IMR-90 (cell line): ENCODE measurements around the gene TMPRSS6. TPM values are rescaled to one million over a fixed set of nuclear protein-coding genes. Genes with fewer than 3 reads are reported as not detected.

Experiments
- ATAC-seq: fragments of 200-7000 bp; cut with Tn5 transposase; 2 replicates; pipeline ENCODE4 v1.9.1; 2020; ENCODE audit warnings: low read depth, mild to moderate bottlenecking, moderate library complexity
- BruUV-seq: library from RNA; stranded (reverse); fragments of 400-500 nt; replicated peaks from 2 replicates; lab custom pipeline; 2021; lab: Mats Ljungman, UMichigan
- CTCF ChIA-PET: fragments of 300-600 bp; formaldehyde crosslinking; extraction: SDS; loops from one replicate; lab custom pipeline; 2021; ENCODE audit warnings: antibody characterized with exemption; lab: Yijun Ruan, JAX
- POLR2A ChIA-PET: fragments of 300-600 bp; sonication (Branson Sonifier 250); formaldehyde crosslinking; loops from one replicate; lab custom pipeline; 2022; ENCODE audit warnings: antibody characterized with exemption; ENCODE audit not compliant: unreplicated experiment; lab: Charles Lee
- DNase-seq: peaks from one replicate; pipeline ENCODE4 v3.0.0; 2013
- H2AFZ ChIP-seq: replicated peaks from 2 replicates; pipeline ENCODE3; 2013; ENCODE audit warnings: low read length, mild to moderate bottlenecking; ENCODE audit not compliant: poor library complexity
- H2AK5ac ChIP-seq: 2 replicates; pipeline ENCODE4 v1.6.1; 2013; ENCODE audit warnings: low read depth, low read length, inconsistent platforms
- H2AK9ac ChIP-seq: replicated peaks from 2 replicates; pipeline ENCODE3; 2013; ENCODE audit warnings: mild to moderate bottlenecking, low read depth, low read length, moderate library complexity; ENCODE audit not compliant: poor library complexity
- H2BK120ac ChIP-seq: 2 replicates; pipeline ENCODE4 v1.6.1; 2013; ENCODE audit warnings: low read depth, low read length, inconsistent platforms
- H2BK15ac ChIP-seq: 3 replicates; pipeline ENCODE4 v1.6.1; 2013; ENCODE audit warnings: low read depth, low read length, inconsistent platforms
- H2BK20ac ChIP-seq: 2 replicates; pipeline ENCODE4 v1.6.1; 2013; ENCODE audit warnings: low read depth, mild to moderate bottlenecking, inconsistent platforms, low read length, moderate library complexity
- H2BK5ac ChIP-seq: 2 replicates; pipeline ENCODE4 v1.6.1; 2013; ENCODE audit warnings: mild to moderate bottlenecking, low read depth, low read length, inconsistent platforms; ENCODE audit not compliant: poor library complexity, severe bottlenecking
- H3K14ac ChIP-seq: replicated peaks from 2 replicates; pipeline ENCODE4 v1.6.1; 2013; ENCODE audit warnings: low read depth, low read length, inconsistent platforms
- H3K18ac ChIP-seq: 2 replicates; pipeline ENCODE4 v1.6.1; 2013; ENCODE audit warnings: low read depth, low read length, control low read depth
- H3K23ac ChIP-seq: 2 replicates; pipeline ENCODE4 v1.6.1; 2013; ENCODE audit warnings: low read depth, low read length, inconsistent platforms
- H3K27ac ChIP-seq: 2 replicates; pipeline ENCODE4 v1.5.1; 2013; ENCODE audit warnings: mild to moderate bottlenecking, control low read depth, low read length; ENCODE audit not compliant: insufficient read depth
- H3K27me3 ChIP-seq: 2 replicates; pipeline ENCODE4 v1.6.1; 2013; ENCODE audit warnings: low read length; ENCODE audit not compliant: control insufficient read depth, insufficient read depth
- H3K36me3 ChIP-seq: 2 replicates; pipeline ENCODE4 v1.6.1; 2013; ENCODE audit warnings: low read length, mixed read lengths; ENCODE audit not compliant: control insufficient read depth, insufficient read depth
- H3K4ac ChIP-seq: 2 replicates; pipeline ENCODE4 v1.6.1; 2013; ENCODE audit warnings: low read depth, low read length, inconsistent platforms
- H3K4me1 ChIP-seq: 2 replicates; pipeline ENCODE4 v1.6.1; 2013; ENCODE audit warnings: low read length, mixed read lengths; ENCODE audit not compliant: control insufficient read depth, insufficient read depth
- H3K4me2 ChIP-seq: 2 replicates; pipeline ENCODE4 v1.6.1; 2013; ENCODE audit warnings: low read depth, mild to moderate bottlenecking, control low read depth, low read length, moderate library complexity
- H3K4me3 ChIP-seq: 2 replicates; pipeline ENCODE4 v1.5.1; 2013; ENCODE audit warnings: low read depth, mild to moderate bottlenecking, control low read depth, low read length, moderate library complexity; ENCODE audit not compliant: insufficient read depth
- H3K56ac ChIP-seq: 2 replicates; pipeline ENCODE4 v1.6.1; 2013; ENCODE audit warnings: low read length, inconsistent platforms; ENCODE audit not compliant: insufficient read depth; ENCODE audit errors: extremely low read depth
- H3K79me1 ChIP-seq, 2 experiments: 2 replicates each; pipeline ENCODE4 v1.6.1; 2013; ENCODE audit warnings: low read length in 2 of 2, inconsistent platforms in 1 of 2, low read depth in 1 of 2
- H3K9ac ChIP-seq: 2 replicates; pipeline ENCODE4 v1.6.1; 2013; ENCODE audit warnings: low read depth, low read length, control low read depth
- H3K9me1 ChIP-seq: 2 replicates; pipeline ENCODE4 v1.6.1; 2013; ENCODE audit warnings: low read length, inconsistent platforms; ENCODE audit not compliant: insufficient read depth
- H3K9me3 ChIP-seq: 2 replicates; pipeline ENCODE4 v1.6.1; 2013; ENCODE audit warnings: low read length; ENCODE audit not compliant: control insufficient read depth, insufficient read depth
- H4K20me1 ChIP-seq: 2 replicates; pipeline ENCODE4 v1.6.1; 2013; ENCODE audit warnings: low read length, inconsistent platforms; ENCODE audit not compliant: insufficient read depth
- H4K5ac ChIP-seq: 2 replicates; pipeline ENCODE4 v1.6.1; 2013; ENCODE audit warnings: mild to moderate bottlenecking, low read depth, low read length, control low read depth
- H4K8ac ChIP-seq, 2 experiments: 2 replicates each; pipeline ENCODE4 v1.6.1; 2013; ENCODE audit warnings: low read depth in 2 of 2, low read length in 2 of 2, control low read depth in 1 of 2, inconsistent platforms in 1 of 2
- H4K91ac ChIP-seq: 2 replicates; pipeline ENCODE4 v1.6.1; 2013; ENCODE audit warnings: low read depth, low read length, inconsistent platforms; ENCODE audit not compliant: insufficient read depth
- CEBPB ChIP-seq: IDR thresholded peaks from 2 replicates; pipeline ENCODE4 v1.6.1; 2012; ENCODE audit warnings: low read depth, low read length, improper control_type of control experiment
- FOS ChIP-seq: fragments of 150-350 bp; IDR thresholded peaks from 2 replicates; pipeline ENCODE4 v1.6.1; 2016; ENCODE audit warnings: low read depth, low read length
- MAZ ChIP-seq: IDR thresholded peaks from 2 replicates; pipeline ENCODE4 v1.6.1; 2012; ENCODE audit warnings: low read depth, mild to moderate bottlenecking, low read length, improper control_type of control experiment, moderate library complexity, borderline replicate concordance
- NFE2L2 ChIP-seq: fragments of 150-350 bp; IDR thresholded peaks from 2 replicates; pipeline ENCODE4 v1.6.1; 2016; ENCODE audit warnings: low read depth, mild to moderate bottlenecking, low read length
- POLR2A ChIP-seq: IDR thresholded peaks from 2 replicates; pipeline ENCODE4 v1.6.1; 2012; ENCODE audit warnings: mild to moderate bottlenecking, low read depth, low read length
- RCOR1 ChIP-seq: IDR thresholded peaks from 2 replicates; pipeline ENCODE4 v1.6.1; 2012; ENCODE audit warnings: mild to moderate bottlenecking, low read length, improper control_type of control experiment; ENCODE audit not compliant: insufficient replicate concordance
- WGBS, 2 experiments: methylation state at CpG; one replicate each; pipeline versions ENCODE4 v1.1.5 to v1.1.7; 2013; ENCODE audit warnings: missing lambda C conversion rate in 2 of 2; ENCODE audit not compliant: insufficient read length in 1 of 2; ENCODE audit errors: extremely low coverage in 2 of 2; 5-methylcytosine and 5-hydroxymethylcytosine counted together
- dilution Hi-C: fragments of 300-500 bp; cut with HindIII; formaldehyde crosslinking; loops from one replicate; pipeline ENCODE4 v1.14.3; 2018; ENCODE audit warnings: low sequenced_read_pairs; ENCODE audit not compliant: unreplicated experiment
- in situ Hi-C: fragments of 300-500 bp; cut with MboI; formaldehyde crosslinking; loops from 3 replicates; pipeline ENCODE4 v1.14.3; 2019; ENCODE audit warnings: low sequenced_read_pairs, inconsistent platforms, mixed read lengths
- intact Hi-C: fragments of 100-400 bp; cut with micrococcal nuclease; formaldehyde crosslinking; loops from 2 replicates; pipeline ENCODE4 v1.10.0; 2022
- polyA plus RNA-seq, 3 experiments: library from polyadenylated mRNA; depleted of rRNA; stranded (reverse); fragments of >200 nt; gene quantifications; 2 replicates each; pipeline ENCODE4 v1.2.3, GENCODE V29; 2012; ENCODE audit warnings: low replicate concordance in 1 of 3
- total RNA-seq: library from RNA; depleted of rRNA; stranded (reverse); fragments of >200 nt; gene quantifications from 2 replicates; pipeline ENCODE4 v1.2.3, GENCODE V29; 2012; rRNA removed
- TF ChIP-seq, protein P1 (sequence below): fragments of 150-350 bp; IDR thresholded peaks from 2 replicates; pipeline ENCODE4 v1.6.1; 2016; ENCODE audit warnings: low read depth, mild to moderate bottlenecking, low read length, moderate library complexity, borderline replicate concordance
- TF ChIP-seq, protein P2 (sequence below): conservative IDR thresholded peaks from 2 replicates; pipeline ENCODE4 v1.5.1; 2012; ENCODE audit warnings: mild to moderate bottlenecking, low read depth, low read length, improper control_type of control experiment

TMPRSS6 gene
- total and polyA plus RNA-seq, 2 of the 4 experiments (the other 2 are of a cell fraction): not detected

DNA sequence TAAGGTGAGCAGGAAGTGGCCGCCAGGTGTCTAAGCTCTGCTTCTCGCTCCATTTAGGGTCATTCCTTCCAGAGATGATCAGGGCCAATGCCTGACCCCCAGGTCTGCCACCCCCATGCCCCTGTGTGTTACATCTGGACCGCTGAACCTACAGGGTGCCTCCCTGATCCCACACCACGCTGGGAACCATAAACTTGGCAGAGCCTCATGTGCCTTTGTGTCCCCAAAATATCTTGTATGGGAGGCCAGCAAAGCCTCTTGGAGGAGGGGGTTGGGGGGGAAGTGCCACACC, 94.0 kb downstream of the TMPRSS6 start:
- intact Hi-C loops (no loop called here), in situ Hi-C loops (no loop called here), dilution Hi-C loops (no loop called here)
- Histone ChIP-seq H3K36me3 (peaks cover 12% of the 10 kb centered on the region), H2AFZ (no peak overlapping the region), H3K9me3 (no peaks in the 10 kb centered on the region), H2BK15ac (no peak overlapping the region), H3K79me1 (peaks cover 14 to 34% of the 10 kb centered on the region in 2 experiments), H2AK5ac (no peak overlapping the region), H3K14ac (no peak overlapping the region), H2BK5ac (no peak overlapping the region), H3K9me1 (peaks cover 2% of the 10 kb centered on the region; the same call in 1 of the 2 replicates), H3K4me2 (no peak overlapping the region), H2BK120ac (no peak overlapping the region), H3K18ac (no peak overlapping the region), H4K91ac (no peak overlapping the region), H3K27ac (no peak overlapping the region), H3K27me3 (no peaks in the 10 kb centered on the region), H3K4me3 (no peak overlapping the region), H2AK9ac (no peak overlapping the region), H4K20me1 (peaks cover 23% of the 10 kb centered on the region), H4K5ac (no peak overlapping the region), H2BK20ac (no peak overlapping the region), H3K9ac (no peak overlapping the region), H3K4me1 (peaks cover 7% of the 10 kb centered on the region), H3K4ac (no peak overlapping the region), H4K8ac (no peak overlapping the region), H3K23ac (no peak overlapping the region), H3K56ac (no peak overlapping the region)
- BruUV-seq: no TSS peak
- DNase-seq: no peak
- TF ChIP-seq, protein P1, sequence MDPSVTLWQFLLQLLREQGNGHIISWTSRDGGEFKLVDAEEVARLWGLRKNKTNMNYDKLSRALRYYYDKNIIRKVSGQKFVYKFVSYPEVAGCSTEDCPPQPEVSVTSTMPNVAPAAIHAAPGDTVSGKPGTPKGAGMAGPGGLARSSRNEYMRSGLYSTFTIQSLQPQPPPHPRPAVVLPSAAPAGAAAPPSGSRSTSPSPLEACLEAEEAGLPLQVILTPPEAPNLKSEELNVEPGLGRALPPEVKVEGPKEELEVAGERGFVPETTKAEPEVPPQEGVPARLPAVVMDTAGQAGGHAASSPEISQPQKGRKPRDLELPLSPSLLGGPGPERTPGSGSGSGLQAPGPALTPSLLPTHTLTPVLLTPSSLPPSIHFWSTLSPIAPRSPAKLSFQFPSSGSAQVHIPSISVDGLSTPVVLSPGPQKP: no peak
- TF ChIP-seq POLR2A: no peak
- no peak for TF ChIP-seq CEBPB
- TF ChIP-seq NFE2L2: no peak
- no peak for TF ChIP-seq FOS
- no peak for TF ChIP-seq MAZ
- TF ChIP-seq, protein P2, sequence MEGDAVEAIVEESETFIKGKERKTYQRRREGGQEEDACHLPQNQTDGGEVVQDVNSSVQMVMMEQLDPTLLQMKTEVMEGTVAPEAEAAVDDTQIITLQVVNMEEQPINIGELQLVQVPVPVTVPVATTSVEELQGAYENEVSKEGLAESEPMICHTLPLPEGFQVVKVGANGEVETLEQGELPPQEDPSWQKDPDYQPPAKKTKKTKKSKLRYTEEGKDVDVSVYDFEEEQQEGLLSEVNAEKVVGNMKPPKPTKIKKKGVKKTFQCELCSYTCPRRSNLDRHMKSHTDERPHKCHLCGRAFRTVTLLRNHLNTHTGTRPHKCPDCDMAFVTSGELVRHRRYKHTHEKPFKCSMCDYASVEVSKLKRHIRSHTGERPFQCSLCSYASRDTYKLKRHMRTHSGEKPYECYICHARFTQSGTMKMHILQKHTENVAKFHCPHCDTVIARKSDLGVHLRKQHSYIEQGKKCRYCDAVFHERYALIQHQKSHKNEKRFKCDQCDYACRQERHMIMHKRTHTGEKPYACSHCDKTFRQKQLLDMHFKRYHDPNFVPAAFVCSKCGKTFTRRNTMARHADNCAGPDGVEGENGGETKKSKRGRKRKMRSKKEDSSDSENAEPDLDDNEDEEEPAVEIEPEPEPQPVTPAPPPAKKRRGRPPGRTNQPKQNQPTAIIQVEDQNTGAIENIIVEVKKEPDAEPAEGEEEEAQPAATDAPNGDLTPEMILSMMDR: no peak
- no peak for TF ChIP-seq RCOR1
- no peak for ATAC-seq
- WGBS, 2 experiments: 100% methylated on average over 1 of the region's 4 CpGs; no CpG with 5 or more reads in 1 of the 2 experiments
- ChIA-PET CTCF (no interaction called here), POLR2A (no interaction called here)

Other genes starting within 250 kb of the TMPRSS6 start
- gene NCF4, start 248.7 kb downstream of the TMPRSS6 start, total RNA-seq: not detected in 2 replicates
- gene NCF4, start 248.7 kb downstream of the TMPRSS6 start, polyA plus RNA-seq (2012; rRNA removed): not detected in 2 replicates
- gene CSF2RB, start 196.1 kb downstream of the TMPRSS6 start, total RNA-seq: not detected in 2 replicates
- not detected in 2 replicates for gene CSF2RB, start 196.1 kb downstream of the TMPRSS6 start, polyA plus RNA-seq (2012; rRNA removed)
- gene TST, start 90.3 kb downstream of the TMPRSS6 start, total RNA-seq: 26.9 and 31.7 TPM in 2 replicates
- gene TST, start 90.3 kb downstream of the TMPRSS6 start, polyA plus RNA-seq (2012; rRNA removed): 37.7 and 44.0 TPM in 2 replicates
- gene MPST, start 90.0 kb downstream of the TMPRSS6 start, total RNA-seq: 19.2 and 22.5 TPM in 2 replicates
- gene MPST, start 90.0 kb downstream of the TMPRSS6 start, polyA plus RNA-seq (2012; rRNA removed): 43.0 and 60.2 TPM in 2 replicates
- gene KCTD17, start 58.0 kb downstream of the TMPRSS6 start, total RNA-seq: 28.3 and 29.2 TPM in 2 replicates
- 37.3 and 37.8 TPM in 2 replicates for gene KCTD17, start 58.0 kb downstream of the TMPRSS6 start, polyA plus RNA-seq (2012; rRNA removed)
- gene IL2RB, start 40.2 kb upstream of the TMPRSS6 start, total RNA-seq: not detected in 2 replicates
- 1.0 and 1.2 TPM in 2 replicates for gene IL2RB, start 40.2 kb upstream of the TMPRSS6 start, polyA plus RNA-seq (2012; rRNA removed)
- 1.1 TPM in 2 replicates for gene C1QTNF6, start 78.5 kb upstream of the TMPRSS6 start, total RNA-seq
- 10.0 and 10.9 TPM in 2 replicates for gene C1QTNF6, start 78.5 kb upstream of the TMPRSS6 start, polyA plus RNA-seq (2012; rRNA removed)
- under 0.01 TPM in 2 replicates for gene SSTR3, start 102.8 kb upstream of the TMPRSS6 start, total RNA-seq
- 0.07 TPM in 2 replicates for gene SSTR3, start 102.8 kb upstream of the TMPRSS6 start, polyA plus RNA-seq (2012; rRNA removed)
- 10.0 and 11.1 TPM in 2 replicates for gene RAC2, start 134.6 kb upstream of the TMPRSS6 start, total RNA-seq
- 72.3 and 77.1 TPM in 2 replicates for gene RAC2, start 134.6 kb upstream of the TMPRSS6 start, polyA plus RNA-seq (2012; rRNA removed)
- gene CYTH4, start 172.8 kb upstream of the TMPRSS6 start, total RNA-seq: 0.28 and 0.36 TPM in 2 replicates
- 0.55 and 0.85 TPM in 2 replicates for gene CYTH4, start 172.8 kb upstream of the TMPRSS6 start, polyA plus RNA-seq (2012; rRNA removed)